OCI-LY1 (cell line): Measurements from ENCODE around the gene RAI2.

Experiments used
- H2AFZ ChIP-seq: fragments of 200-600 bp; sonication (generic), shearing (Covaris generic); 2 replicates; pipeline ENCODE4 v1.6.0; 2014; ENCODE audit warnings: antibody characterized with exemption, mild to moderate bottlenecking, low read length
- H3F3A ChIP-seq: fragments of 200-600 bp; sonication (generic), shearing (Covaris generic); 2 replicates; pipeline ENCODE4 v1.6.0; 2014; ENCODE audit warnings: mild to moderate bottlenecking, antibody characterized with exemption, low read length, moderate library complexity; ENCODE audit not compliant: insufficient read depth
- H3K27ac ChIP-seq: fragments of 200-600 bp; sonication (generic); 2 replicates; pipeline ENCODE4 v1.5.1; 2014; ENCODE audit warnings: low read length, mixed run types, mild to moderate bottlenecking, low read depth; ENCODE audit not compliant: poor library complexity, severe bottlenecking
- H3K27me3 ChIP-seq: fragments of 200-600 bp; sonication (generic); 2 replicates; pipeline ENCODE4 v1.6.0; 2014; ENCODE audit warnings: antibody characterized with exemption, mild to moderate bottlenecking, low read length, moderate library complexity; ENCODE audit not compliant: insufficient read depth
- H3K36me3 ChIP-seq: fragments of 200-600 bp; sonication (generic); 2 replicates; pipeline ENCODE4 v1.6.1; 2014; ENCODE audit warnings: mild to moderate bottlenecking, antibody characterized with exemption, low read length, moderate library complexity, mixed read lengths; ENCODE audit not compliant: insufficient read depth
- H3K4me1 ChIP-seq: fragments of 200-600 bp; sonication (generic); 2 replicates; pipeline ENCODE4 v1.5.1; 2014; ENCODE audit warnings: mild to moderate bottlenecking, low read length, moderate library complexity; ENCODE audit not compliant: insufficient read depth, severe bottlenecking
- H3K4me2 ChIP-seq: fragments of 200-600 bp; sonication (generic), shearing (Covaris generic); 2 replicates; pipeline ENCODE4 v1.6.1; 2014; ENCODE audit warnings: low read length
- H3K4me3 ChIP-seq: fragments of 200-600 bp; sonication (generic); 2 replicates; pipeline ENCODE4 v1.5.1; 2014; ENCODE audit warnings: low read length, low read depth, mild to moderate bottlenecking, mixed read lengths; ENCODE audit not compliant: poor library complexity, severe bottlenecking
- H3K79me2 ChIP-seq: fragments of 200-600 bp; shearing (Covaris generic); 2 replicates; pipeline ENCODE4 v1.6.1; 2016; ENCODE audit warnings: mixed run types, low read length, mixed read lengths; ENCODE audit not compliant: insufficient read depth
- H3K9ac ChIP-seq: fragments of 200-600 bp; sonication (generic), shearing (Covaris generic); 2 replicates; pipeline ENCODE4 v1.6.1; 2014; ENCODE audit warnings: mild to moderate bottlenecking, low read length, mixed read lengths
- H3K9me2 ChIP-seq: fragments of 200-600 bp; sonication (generic), shearing (Covaris generic); 2 replicates; pipeline ENCODE4 v1.6.1; 2014; ENCODE audit warnings: low read depth, mild to moderate bottlenecking, low read length, mixed read lengths
- H3K9me3 ChIP-seq: fragments of 200-600 bp; shearing (Covaris generic); 2 replicates; pipeline ENCODE4 v1.6.1; 2014; ENCODE audit warnings: low read length, mixed read lengths
- H4K20me1 ChIP-seq: fragments of 200-600 bp; sonication (generic), shearing (Covaris generic); 2 replicates; pipeline ENCODE4 v1.6.0; 2016; ENCODE audit warnings: mild to moderate bottlenecking, low read length; ENCODE audit not compliant: insufficient read depth
- CTCF ChIP-seq: fragments of 200-600 bp; sonication (generic), shearing (Covaris generic); IDR thresholded peaks from 2 replicates; pipeline ENCODE4 v1.5.1; 2017; ENCODE audit warnings: mild to moderate bottlenecking, antibody characterized with exemption, low read length, moderate library complexity, mixed read lengths
- EZH2 ChIP-seq: fragments of 200-600 bp; sonication (generic), shearing (Covaris generic); IDR thresholded peaks from 2 replicates; pipeline ENCODE4 v1.8.0; 2017; ENCODE audit warnings: borderline replicate concordance, mixed run types, mild to moderate bottlenecking, antibody characterized with exemption, low read length, moderate library complexity, mixed read lengths

The RAI2 gene

GRCh38 chrX:17805120-17805519, 56.0 kb downstream of the RAI2 start:
- no peaks in the 10 kb centered on the region for H4K20me1 ChIP-seq
- no peaks in the 10 kb centered on the region for H3K27me3 ChIP-seq
- no peak overlapping the region for H3K4me3 ChIP-seq
- H3K4me1 ChIP-seq = no peaks in the 10 kb centered on the region
- TF ChIP-seq EZH2 = no peak
- no peak overlapping the region for H3K4me2 ChIP-seq
- H3K36me3 ChIP-seq = no peaks in the 10 kb centered on the region
- H3F3A ChIP-seq = no peaks in the 10 kb centered on the region
- H3K9ac ChIP-seq = no peak overlapping the region
- no peak overlapping the region for H3K27ac ChIP-seq
- no peaks in the 10 kb centered on the region for H3K9me3 ChIP-seq
- no peaks in the 10 kb centered on the region for H3K79me2 ChIP-seq
- H3K9me2 ChIP-seq = no peaks in the 10 kb centered on the region
- H2AFZ ChIP-seq = no peak overlapping the region

GRCh38 chrX:17803449-17803848, 57.6 kb downstream of the RAI2 start:
- no peak overlapping the region for H2AFZ ChIP-seq
- H3K4me3 ChIP-seq = no peak overlapping the region
- H3K4me1 ChIP-seq = no peaks in the 10 kb centered on the region
- no peaks in the 10 kb centered on the region for H3K79me2 ChIP-seq
- no peak overlapping the region for H3K9ac ChIP-seq
- H3K9me3 ChIP-seq = no peaks in the 10 kb centered on the region
- H3F3A ChIP-seq = no peaks in the 10 kb centered on the region
- no peak overlapping the region for H3K27ac ChIP-seq
- H4K20me1 ChIP-seq = no peaks in the 10 kb centered on the region
- no peaks in the 10 kb centered on the region for H3K36me3 ChIP-seq
- no peaks in the 10 kb centered on the region for H3K9me2 ChIP-seq
- TF ChIP-seq EZH2 (no peak), CTCF (no peak)
- no peaks in the 10 kb centered on the region for H3K27me3 ChIP-seq
- no peak overlapping the region for H3K4me2 ChIP-seq

GRCh38 chrX:17802756-17803155, 58.3 kb downstream of the RAI2 start:
- Histone ChIP-seq H3K27me3 (no peaks in the 10 kb centered on the region), H3K79me2 (no peaks in the 10 kb centered on the region), H3K27ac (no peak overlapping the region), H2AFZ (no peak overlapping the region), H3K9me2 (no peaks in the 10 kb centered on the region), H3K4me3 (no peak overlapping the region), H3K4me1 (no peaks in the 10 kb centered on the region), H3K36me3 (no peaks in the 10 kb centered on the region), H3K4me2 (no peak overlapping the region), H4K20me1 (no peaks in the 10 kb centered on the region), H3K9ac (no peak overlapping the region), H3K9me3 (no peaks in the 10 kb centered on the region), H3F3A (no peaks in the 10 kb centered on the region)
- TF ChIP-seq EZH2 = no peak
- no peak for TF ChIP-seq CTCF

- H3K27ac ChIP-seq = no peak overlapping the region
- H3K9me3 ChIP-seq = no peaks in the 10 kb centered on the region
- H3K4me3 ChIP-seq = no peak overlapping the region
- H4K20me1 ChIP-seq = no peaks in the 10 kb centered on the region
- no peaks in the 10 kb centered on the region for H3K27me3 ChIP-seq
- no peak overlapping the region for H3K4me2 ChIP-seq
- H3K4me1 ChIP-seq = no peaks in the 10 kb centered on the region
- H3F3A ChIP-seq = no peaks in the 10 kb centered on the region
- H3K79me2 ChIP-seq = no peaks in the 10 kb centered on the region
- H3K36me3 ChIP-seq = no peaks in the 10 kb centered on the region
- no peaks in the 10 kb centered on the region for H3K9me2 ChIP-seq
- H3K9ac ChIP-seq = no peak overlapping the region
- H2AFZ ChIP-seq = no peak overlapping the region
- TF ChIP-seq EZH2 (no peak), CTCF (no peak)
Observed at GRCh38 chrX:17801431-17801830, 59.7 kb downstream of the RAI2 start.
